Large intestine (tissue), 3 donors: ENCODE measurements around the gene MAP3K20. TPM values are rescaled to one million over a fixed set of nuclear protein-coding genes. Genes with fewer than 3 reads are reported as not detected.
"Not testable (repeated sequence)": the region's sequence is repeated elsewhere in the genome, so short reads cannot be mapped to it uniquely, and the experiment has no call there.

Experiments
- DNase-seq, 2 donors: peaks; one replicate each; pipeline versions ENCODE4 v3.0.0 to v3.0.0-alpha.2; 2013
- H3K27ac ChIP-seq: one replicate; pipeline ENCODE4 v1.5.1; 2013; ENCODE audit warnings: low read length
- H3K27me3 ChIP-seq: 2 replicates; pipeline ENCODE4 v1.6.1; 2013; ENCODE audit warnings: low read length; ENCODE audit not compliant: control insufficient read depth, insufficient read depth
- H3K36me3 ChIP-seq: 2 replicates; pipeline ENCODE4 v1.6.1; 2013; ENCODE audit warnings: low read length; ENCODE audit not compliant: control insufficient read depth, insufficient read depth
- H3K4me1 ChIP-seq: one replicate; pipeline ENCODE4 v1.6.1; 2013; ENCODE audit warnings: low read length; ENCODE audit not compliant: control insufficient read depth, insufficient read depth
- H3K4me3 ChIP-seq: one replicate; pipeline ENCODE4 v1.5.1; 2013; ENCODE audit warnings: low read length
- H3K9me3 ChIP-seq: one replicate; pipeline ENCODE4 v1.6.1; 2013; ENCODE audit warnings: mild to moderate bottlenecking, low read depth, low read length, moderate library complexity; ENCODE audit not compliant: control insufficient read depth
- WGBS: methylation state at CpG from one replicate; pipeline ENCODE4 v1.1.5; 2013; ENCODE audit warnings: low lambda C conversion rate; ENCODE audit not compliant: insufficient coverage; 5-methylcytosine and 5-hydroxymethylcytosine counted together
- polyA plus RNA-seq: library from polyadenylated mRNA; unstranded; fragments of 120-200 nt; gene quantifications from one replicate; pipeline ENCODE4 v1.2.1, GENCODE V29; 2013

Gene MAP3K20
- polyA plus RNA-seq, 1 donor = 31.7 TPM

- Histone ChIP-seq H3K27ac (no peak overlapping the region), H3K27me3 (no peaks in the 10 kb centered on the region), H3K9me3 (no peaks in the 10 kb centered on the region), H3K4me1 (no peaks in the 10 kb centered on the region), H3K4me3 (no peak overlapping the region), H3K36me3 (peaks cover 3% of the 10 kb centered on the region)
- no peak for DNase-seq
- 80% methylated on average over 1 of the region's 2 CpGs for WGBS
Measured at GRCh38 chr2:173086518-173087213, 11.0 kb downstream of the MAP3K20 start.

- peaks cover 3% of the 10 kb centered on the region for H3K36me3 ChIP-seq
- no peaks in the 10 kb centered on the region for H3K4me1 ChIP-seq
- no peak overlapping the region for H3K27ac ChIP-seq
- WGBS = 80% methylated on average over 1 of the region's 1 CpG
- H3K4me3 ChIP-seq = no peak overlapping the region
- no peaks in the 10 kb centered on the region for H3K9me3 ChIP-seq
- no peak for DNase-seq
- H3K27me3 ChIP-seq = no peaks in the 10 kb centered on the region
Measured at GRCh38 chr2:173087214-173087581, 11.6 kb downstream of the MAP3K20 start.

DNA sequence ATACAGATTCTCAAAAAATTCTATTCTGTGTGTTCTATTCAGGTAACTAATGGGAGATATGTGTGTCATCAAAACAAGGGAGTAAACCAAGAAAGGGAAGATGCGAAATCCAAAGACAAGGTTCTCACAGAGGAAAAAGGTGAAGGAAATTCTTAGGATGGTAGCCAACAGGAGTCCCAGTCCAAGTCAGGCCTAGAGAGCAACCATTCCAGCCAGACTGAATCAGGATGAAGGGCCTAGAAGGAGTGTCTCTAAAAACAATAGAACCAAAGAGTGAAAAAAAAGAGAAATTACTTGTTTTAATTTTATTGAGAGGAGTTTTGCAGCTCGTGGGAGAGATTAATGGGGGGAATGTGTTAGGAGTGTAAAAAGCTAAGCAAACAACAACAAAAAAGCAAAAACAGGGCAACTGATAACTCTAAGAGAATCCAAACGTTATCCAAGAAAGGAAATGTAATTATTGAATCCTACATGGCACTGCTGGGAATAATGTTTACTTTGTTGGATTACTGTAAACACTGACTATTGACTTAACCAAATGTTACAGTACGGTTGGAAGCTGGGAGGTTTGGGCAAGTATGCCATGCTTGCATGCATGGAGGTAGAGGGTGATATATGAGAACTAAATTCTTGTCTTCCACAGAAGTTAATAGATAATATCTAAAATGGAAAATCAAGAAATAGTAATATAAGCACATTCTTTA, 12.3 kb downstream of the MAP3K20 start:
- Histone ChIP-seq H3K9me3 (no peaks in the 10 kb centered on the region), H3K4me3 (no peak overlapping the region), H3K4me1 (no peaks in the 10 kb centered on the region), H3K27ac (no peak overlapping the region), H3K36me3 (peaks cover 3% of the 10 kb centered on the region), H3K27me3 (no peaks in the 10 kb centered on the region)
- WGBS = 60% methylated on average over 1 of the region's 4 CpGs
- no peak for DNase-seq

GRCh38 chr2:173090276-173090877, 14.7 kb downstream of the MAP3K20 start:
- no CpG with 5 or more reads among the region's 11 CpGs for WGBS
- H3K36me3 ChIP-seq = peaks cover 3% of the 10 kb centered on the region
- no peak overlapping the region for H3K27ac ChIP-seq
- H3K9me3 ChIP-seq = no peaks in the 10 kb centered on the region
- no peaks in the 10 kb centered on the region for H3K4me1 ChIP-seq
- no peak overlapping the region for H3K4me3 ChIP-seq
- no peak for DNase-seq
- H3K27me3 ChIP-seq = no peaks in the 10 kb centered on the region

GRCh38 chr2:173090973-173091660, 15.5 kb downstream of the MAP3K20 start:
- Histone ChIP-seq H3K27me3 (no peaks in the 10 kb centered on the region), H3K4me1 (no peaks in the 10 kb centered on the region), H3K27ac (no peak overlapping the region), H3K36me3 (peaks cover 3% of the 10 kb centered on the region), H3K9me3 (no peaks in the 10 kb centered on the region), H3K4me3 (no peak overlapping the region)
- no peak for DNase-seq
- WGBS = 78% methylated on average over 4 of the region's 10 CpGs

DNA sequence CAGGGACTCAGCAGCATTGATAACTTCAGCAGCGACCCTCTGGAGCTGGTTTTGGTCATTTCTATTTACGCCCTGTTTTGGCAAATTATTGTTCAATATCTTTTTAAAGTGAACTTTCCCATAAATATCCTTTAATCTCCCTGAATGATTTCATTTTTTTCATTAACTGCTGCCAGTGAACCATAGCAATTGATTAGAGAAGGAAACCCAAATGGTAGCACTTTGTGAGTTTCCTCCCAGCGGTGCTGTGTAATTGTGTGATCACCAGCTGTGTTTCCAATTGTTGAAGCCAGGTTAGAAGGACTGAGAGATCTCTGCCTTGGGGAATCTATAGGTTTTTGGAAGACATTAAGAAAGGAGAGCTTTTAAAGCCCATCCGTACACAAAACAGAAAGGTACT, 16.3 kb downstream of the MAP3K20 start:
- no peaks in the 10 kb centered on the region for H3K9me3 ChIP-seq
- H3K27ac ChIP-seq = no peak overlapping the region
- peaks cover 5% of the 10 kb centered on the region for H3K36me3 ChIP-seq
- no peak overlapping the region for H3K4me3 ChIP-seq
- WGBS = 100% methylated on average over 4 of the region's 4 CpGs
- no peaks in the 10 kb centered on the region for H3K27me3 ChIP-seq
- H3K4me1 ChIP-seq = no peaks in the 10 kb centered on the region
- DNase-seq = no peak

GRCh38 chr2:173092844-173093402, 17.3 kb downstream of the MAP3K20 start:
- 66% methylated on average over 3 of the region's 3 CpGs for whole genome bisulfite sequencing
- Histone ChIP-seq H3K4me1 (no peaks in the 10 kb centered on the region), H3K4me3 (no peak overlapping the region)

GRCh38 chr2:173093617-173094016, 18.0 kb downstream of the MAP3K20 start:
- not testable (repeated sequence) for H3K4me1 ChIP-seq, H3K27ac ChIP-seq, H3K9me3 ChIP-seq, DNase-seq, H3K27me3 ChIP-seq, H3K4me3 ChIP-seq, H3K36me3 ChIP-seq
- WGBS = no CpG with 5 or more reads among the region's 2 CpGs

More at GRCh38 chr2:173092844-173093402, 17.3 kb downstream of the MAP3K20 start:
- Histone ChIP-seq H3K9me3 (no peaks in the 10 kb centered on the region), H3K27ac (no peak overlapping the region), H3K27me3 (no peaks in the 10 kb centered on the region), H3K36me3 (peaks cover 5% of the 10 kb centered on the region)
- no peak for DNase-seq

DNA sequence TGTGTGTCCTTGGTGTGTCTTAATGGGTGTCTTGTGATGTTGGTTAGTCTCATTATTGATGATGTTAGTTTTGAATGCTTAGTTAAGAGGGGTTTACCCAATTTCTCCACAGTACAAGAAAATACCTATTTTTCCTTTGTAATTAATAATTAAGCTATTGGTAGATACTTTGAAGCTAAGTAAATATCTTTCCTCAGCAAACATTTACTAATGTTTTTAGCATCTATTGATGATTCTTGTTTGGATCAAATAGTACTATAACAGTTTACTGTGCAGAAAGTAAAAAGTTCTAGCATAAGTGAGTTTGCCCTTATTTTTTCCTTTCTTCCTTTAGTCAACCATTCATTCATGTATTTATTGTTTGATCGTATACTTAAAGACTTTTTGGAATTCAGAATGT, 19.1 kb downstream of the MAP3K20 start:
- Histone ChIP-seq H3K36me3 (peaks cover 5% of the 10 kb centered on the region), H3K4me3 (no peak overlapping the region), H3K27ac (no peak overlapping the region), H3K27me3 (no peaks in the 10 kb centered on the region), H3K4me1 (no peaks in the 10 kb centered on the region), H3K9me3 (no peaks in the 10 kb centered on the region)
- 100% methylated on average over 1 of the region's 1 CpG for WGBS
- DNase-seq = no peak

DNA sequence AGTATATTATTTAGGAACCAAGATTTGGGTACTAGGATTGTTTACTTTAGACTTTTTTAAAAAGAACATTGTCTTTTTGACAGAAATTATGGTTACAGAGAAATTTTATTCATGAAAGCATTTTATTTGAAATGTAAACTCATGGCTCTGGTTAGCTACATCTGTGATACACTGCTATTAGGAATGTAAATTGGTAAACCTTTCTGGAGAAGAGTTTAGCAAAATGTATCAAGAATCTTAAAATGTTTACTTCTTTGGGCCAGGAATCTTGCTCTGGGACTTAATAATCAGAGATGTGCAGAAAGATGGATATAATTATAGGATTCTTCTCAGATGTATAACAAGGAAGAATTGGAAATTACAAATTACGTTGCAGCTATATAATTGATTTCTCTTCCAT, 19.7 kb downstream of the MAP3K20 start:
- H3K4me1 ChIP-seq = no peaks in the 10 kb centered on the region
- no peak for DNase-seq
- H3K36me3 ChIP-seq = peaks cover 8% of the 10 kb centered on the region
- no peak overlapping the region for H3K4me3 ChIP-seq
- H3K27ac ChIP-seq = no peak overlapping the region
- 71% methylated on average over 1 of the region's 1 CpG for WGBS
- no peaks in the 10 kb centered on the region for H3K9me3 ChIP-seq
- H3K27me3 ChIP-seq = no peaks in the 10 kb centered on the region
